ENCODE data around the gene PDYN.

- TF ChIP-seq EZH2 (IDR thresholded peaks at IDR 0.05; ENCODE audit: borderline replicate concordance, low read depth, low read length, poor library complexity, severe bottlenecking) (no peak), CTCF (conservative IDR thresholded peaks at IDR 0.05; ENCODE audit: low read depth, low read length) (no peak)
These were observed 29.0 kb downstream of the PDYN start for GRCh38 chr20:1964659-1965405.
